Articular chondrocyte of knee joint (primary cell): ENCODE data around the gene HSPA12A. TPM values are rescaled to one million over a fixed set of nuclear protein-coding genes. Genes with fewer than 3 reads are reported as not detected.

Experiments
- total RNA-seq: library from RNA; depleted of rRNA; stranded (reverse); fragments of >200 nt; gene quantifications from 2 replicates; pipeline ENCODE4 v1.2.3, GENCODE V29; 2012

HSPA12A gene, protein sequence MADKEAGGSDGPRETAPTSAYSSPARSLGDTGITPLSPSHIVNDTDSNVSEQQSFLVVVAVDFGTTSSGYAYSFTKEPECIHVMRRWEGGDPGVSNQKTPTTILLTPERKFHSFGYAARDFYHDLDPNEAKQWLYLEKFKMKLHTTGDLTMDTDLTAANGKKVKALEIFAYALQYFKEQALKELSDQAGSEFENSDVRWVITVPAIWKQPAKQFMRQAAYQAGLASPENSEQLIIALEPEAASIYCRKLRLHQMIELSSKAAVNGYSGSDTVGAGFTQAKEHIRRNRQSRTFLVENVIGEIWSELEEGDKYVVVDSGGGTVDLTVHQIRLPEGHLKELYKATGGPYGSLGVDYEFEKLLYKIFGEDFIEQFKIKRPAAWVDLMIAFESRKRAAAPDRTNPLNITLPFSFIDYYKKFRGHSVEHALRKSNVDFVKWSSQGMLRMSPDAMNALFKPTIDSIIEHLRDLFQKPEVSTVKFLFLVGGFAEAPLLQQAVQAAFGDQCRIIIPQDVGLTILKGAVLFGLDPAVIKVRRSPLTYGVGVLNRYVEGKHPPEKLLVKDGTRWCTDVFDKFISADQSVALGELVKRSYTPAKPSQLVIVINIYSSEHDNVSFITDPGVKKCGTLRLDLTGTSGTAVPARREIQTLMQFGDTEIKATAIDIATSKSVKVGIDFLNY
- total RNA-seq: 9.4 and 13.9 TPM in 2 replicates

DNA sequence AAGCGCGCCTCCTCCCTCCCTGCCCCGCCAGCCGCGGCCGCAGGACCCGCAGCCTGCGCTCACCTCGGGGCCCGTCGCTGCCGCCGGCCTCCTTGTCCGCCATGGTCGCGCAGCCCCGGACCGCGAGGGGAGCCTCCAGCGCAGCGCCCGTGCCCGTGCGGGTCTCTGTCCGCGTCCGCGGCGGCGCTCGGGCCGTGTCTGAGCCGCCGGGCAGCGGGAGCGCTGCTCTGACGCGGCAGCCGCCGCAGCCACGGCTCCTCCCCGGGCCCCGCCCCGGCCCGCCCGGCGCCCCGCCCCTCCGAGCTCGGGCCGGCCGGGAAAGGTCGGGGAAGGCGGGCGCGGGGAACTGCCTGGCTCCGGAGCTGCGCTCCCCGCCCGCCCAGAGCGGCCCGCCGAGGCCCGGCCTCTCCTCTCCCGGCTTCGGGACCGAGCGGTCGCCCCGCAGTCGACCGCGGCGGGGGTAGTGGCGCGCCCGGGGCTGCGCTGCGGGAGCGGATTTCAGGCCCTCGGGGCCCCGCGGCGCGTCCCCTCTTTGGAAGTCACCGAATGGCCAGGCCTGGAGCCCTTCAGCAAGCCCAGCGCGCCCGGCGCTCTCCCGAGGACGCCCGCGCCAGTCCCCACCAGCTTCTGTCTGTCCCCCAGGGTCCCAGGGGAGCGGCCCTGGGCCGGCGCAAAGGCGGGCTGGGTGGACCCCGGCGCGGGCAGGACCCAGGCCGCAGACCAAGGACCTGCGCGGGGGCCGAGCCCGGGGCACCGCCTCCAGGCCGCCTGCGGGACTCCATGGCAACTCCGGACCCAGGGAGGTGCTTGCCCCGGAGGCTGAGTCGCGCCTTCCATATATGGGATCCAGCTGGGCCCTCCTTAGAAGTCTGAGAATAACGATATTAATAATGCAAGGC, at the start of gene HSPA12A:
Gene HSPA12A (minus strand): TSS at position 200 of the 899 bp plus-strand sequence. CDS start 97 bp downstream, at position 103.

Other genes starting within 250 kb of the HSPA12A start
- not detected in 2 replicates for gene PNLIP, start 196.6 kb downstream of the HSPA12A start, total RNA-seq
- gene PNLIPRP1, start 151.6 kb downstream of the HSPA12A start, total RNA-seq: not detected in 2 replicates
- gene PNLIPRP2, start 121.6 kb downstream of the HSPA12A start, total RNA-seq: not detected in 2 replicates
- gene ENO4, start 106.9 kb upstream of the HSPA12A start, total RNA-seq: 1.1 and 1.2 TPM in 2 replicates